Smooth muscle cell (in vitro differentiated cells): ENCODE data around the gene CDIPT. TPM values are rescaled to one million over a fixed set of nuclear protein-coding genes. Genes with fewer than 3 reads are reported as not detected.

Source experiments
- DNase-seq: peaks from one replicate; lab custom pipeline; 2025; ENCODE audit not compliant: unreplicated experiment; lab: John Stamatoyannopoulos, UW
- H2AFZ ChIP-seq: fragments of 200-600 bp; sonication (generic); 2 replicates; pipeline ENCODE4 v1.6.0; 2016; ENCODE audit warnings: antibody characterized with exemption, low read depth, mild to moderate bottlenecking
- H3F3A ChIP-seq: fragments of 200-600 bp; sonication (generic); 2 replicates; pipeline ENCODE4 v1.6.0; 2017; ENCODE audit warnings: antibody characterized with exemption, low read depth
- H3K27ac ChIP-seq: fragments of 200-600 bp; sonication (generic); 2 replicates; pipeline ENCODE4 v1.5.1; 2016; ENCODE audit warnings: low read depth, mild to moderate bottlenecking
- H3K27me3 ChIP-seq: fragments of 200-600 bp; sonication (generic); 2 replicates; pipeline ENCODE4 v1.6.1; 2016; ENCODE audit warnings: low read depth, mild to moderate bottlenecking
- H3K36me3 ChIP-seq: fragments of 200-600 bp; sonication (generic); 2 replicates; pipeline ENCODE4 v1.5.1; 2016; ENCODE audit warnings: low read depth
- H3K4me1 ChIP-seq: fragments of 200-600 bp; sonication (generic); 2 replicates; pipeline ENCODE4 v1.5.1; 2016; ENCODE audit warnings: low read depth
- H3K4me2 ChIP-seq: fragments of 200-600 bp; sonication (generic); 2 replicates; pipeline ENCODE4 v1.6.0; 2016; ENCODE audit warnings: mild to moderate bottlenecking
- H3K4me3 ChIP-seq: fragments of 200-600 bp; sonication (generic); 2 replicates; pipeline ENCODE4 v1.5.1; 2016; ENCODE audit warnings: mild to moderate bottlenecking
- H3K79me2 ChIP-seq: fragments of 200-600 bp; sonication (generic); 2 replicates; pipeline ENCODE4 v1.6.0; 2016; ENCODE audit warnings: low read depth, mild to moderate bottlenecking
- H3K9ac ChIP-seq: fragments of 200-600 bp; sonication (generic); 2 replicates; pipeline ENCODE4 v1.6.0; 2016; ENCODE audit warnings: low read depth
- H3K9me3 ChIP-seq: fragments of 200-600 bp; sonication (generic); replicated peaks from 2 replicates; pipeline ENCODE4 v1.5.1; 2016; ENCODE audit warnings: low read depth
- H4K20me1 ChIP-seq: fragments of 200-600 bp; sonication (generic); 2 replicates; pipeline ENCODE4 v1.6.0; 2016; ENCODE audit warnings: low read depth
- CTCF ChIP-seq: fragments of 200-600 bp; sonication (generic); IDR thresholded peaks from 2 replicates; pipeline ENCODE4 v1.5.1; 2017; ENCODE audit warnings: borderline replicate concordance, mild to moderate bottlenecking, antibody characterized with exemption; ENCODE audit not compliant: insufficient read depth, poor library complexity, severe bottlenecking
- WGBS: methylation state at CpG from one replicate; pipeline ENCODE4 v1.1.7; 2016; ENCODE audit warnings: low lambda C conversion rate; 5-methylcytosine and 5-hydroxymethylcytosine counted together
- polyA plus RNA-seq: library from polyadenylated mRNA; unstranded; fragments of >200 nt; fragmentation: Nextera tagmentation; extraction: Ambion mirVana; gene quantifications from 2 replicates; pipeline ENCODE4 v1.2.1, GENCODE V29; 2016
- total RNA-seq: library from RNA; depleted of rRNA; stranded (reverse); fragments of >200 nt; gene quantifications from 2 replicates; pipeline ENCODE4 v1.2.3, GENCODE V29; 2014

CDIPT gene
- total and polyA plus RNA-seq, 2 experiments from 2014 or later, result 61.4 to 90.7 TPM

DNA sequence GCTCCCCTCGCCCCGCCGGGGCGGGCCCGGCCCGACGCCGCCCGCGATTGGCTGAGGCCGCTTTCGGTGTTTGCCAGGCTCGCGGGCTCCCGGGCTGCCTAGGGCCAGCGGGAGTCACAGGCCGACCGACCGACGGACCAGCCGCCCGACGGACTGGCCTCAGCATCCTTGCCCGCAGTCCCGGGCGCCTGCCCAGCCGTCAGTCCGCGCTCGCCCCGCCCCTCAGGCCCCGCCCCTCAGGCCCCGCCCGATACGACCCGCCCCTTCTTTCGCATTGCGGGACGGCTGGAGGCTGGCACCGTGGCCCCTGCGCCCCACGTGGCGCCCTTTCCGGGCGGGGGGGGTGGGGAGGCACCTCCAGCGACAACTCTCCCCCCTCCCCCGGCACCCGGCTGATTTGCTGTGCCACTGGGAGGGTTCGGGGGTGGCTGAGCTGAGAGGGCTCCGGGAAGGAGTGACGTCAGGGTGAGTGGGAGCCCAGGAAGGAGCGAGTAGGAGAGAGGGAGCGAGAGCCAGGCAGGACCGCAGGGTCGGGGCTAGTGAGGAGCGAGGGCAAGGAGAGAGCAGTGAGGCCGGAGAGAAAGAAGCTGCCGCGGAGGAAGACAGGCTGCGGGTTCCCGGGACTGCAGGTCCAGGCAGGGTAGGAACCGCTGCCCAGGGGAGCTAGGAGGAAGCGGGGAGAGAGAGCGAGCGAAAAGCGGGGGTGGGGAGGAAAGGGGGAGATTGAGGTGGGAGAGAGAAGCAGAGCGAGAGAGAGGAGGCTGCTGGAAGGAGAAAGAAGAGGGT lies 37.3 kb upstream of the CDIPT start, which contains the start of gene ASPHD1:
Gene ASPHD1 (plus strand): TSS at position 387 of the 786 bp plus-strand sequence. CDS start 484 bp downstream, outside the sequence.
- no peaks in the 10 kb centered on the region for H3K9me3 ChIP-seq
- TF ChIP-seq CTCF, result no peak
- WGBS, result 3% methylated on average over 33 of the region's 67 CpGs
- H3K36me3 ChIP-seq, result no peaks in the 10 kb centered on the region
- H3K4me3 ChIP-seq, result peak within 1 kb of the TSS; percentile 85
- peak; percentile 97 for DNase-seq
- peak within 1 kb of the TSS; percentile 80 for H2AFZ ChIP-seq
- H3K4me2 ChIP-seq, result peak within 1 kb of the TSS; percentile 99
- H3K9ac ChIP-seq, result peak within 1 kb of the TSS; percentile 68
- H3K27ac ChIP-seq, result peak within 1 kb of the TSS; percentile 85
- peaks cover 3% of the 10 kb centered on the region for H4K20me1 ChIP-seq
- H3F3A ChIP-seq, result no peaks in the 10 kb centered on the region
- no peaks in the 10 kb centered on the region for H3K27me3 ChIP-seq
- H3K79me2 ChIP-seq, result peaks cover 23% of the 10 kb centered on the region
- H3K4me1 ChIP-seq, result no peaks in the 10 kb centered on the region

DNA sequence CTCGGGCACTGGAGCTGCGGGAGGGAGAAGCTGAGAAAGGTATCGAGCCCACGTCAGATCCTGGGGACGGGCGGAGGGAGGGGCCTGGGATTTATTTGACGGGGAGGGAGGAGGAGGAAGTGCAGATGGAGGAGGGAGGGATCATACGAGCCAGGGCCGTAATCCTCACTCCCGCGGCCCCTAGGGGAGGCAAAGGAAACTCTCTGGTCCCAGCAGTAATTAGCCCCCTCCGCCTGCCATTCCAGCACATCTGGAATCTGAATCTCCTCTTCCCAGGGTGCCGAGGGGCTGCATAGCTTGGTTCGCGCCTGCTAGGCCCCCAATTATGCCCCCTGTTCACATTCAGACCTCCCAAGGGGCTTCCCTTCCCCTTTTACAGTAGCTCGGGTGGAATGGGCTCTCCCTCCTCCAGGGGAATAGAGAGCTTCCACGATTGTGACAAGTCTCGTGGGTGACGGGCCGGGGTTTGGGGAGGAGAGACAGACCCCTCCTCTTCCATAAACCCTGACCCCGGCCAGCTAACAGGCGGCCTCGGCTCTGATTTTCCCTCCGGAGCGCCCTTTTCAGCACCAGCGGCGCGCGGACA lies 36.6 kb upstream of the CDIPT start, which contains the start of gene SEZ6L2:
Gene SEZ6L2 (minus strand): TSS at position 35 of the 586 bp plus-strand sequence. CDS start 531 bp downstream, outside the sequence.
- Histone ChIP-seq H4K20me1 (peaks cover 3% of the 10 kb centered on the region), H3F3A (no peaks in the 10 kb centered on the region), H3K9me3 (no peaks in the 10 kb centered on the region), H3K4me1 (no peaks in the 10 kb centered on the region), H3K9ac (peak within 1 kb of the TSS; percentile 68), H3K36me3 (no peaks in the 10 kb centered on the region), H3K79me2 (peaks cover 23% of the 10 kb centered on the region), H3K27ac (peak within 1 kb of the TSS; percentile 85), H3K4me3 (peak within 1 kb of the TSS; percentile 85), H3K4me2 (peak within 1 kb of the TSS; percentile 99), H3K27me3 (no peaks in the 10 kb centered on the region), H2AFZ (peak within 1 kb of the TSS; percentile 80)
- WGBS, result under 1% methylated on average over 26 of the region's 29 CpGs
- TF ChIP-seq CTCF, result peak; percentile 22
- DNase-seq, result peak; percentile 85

GRCh38 chr16:29898804-29899515 lies 35.9 kb upstream of the CDIPT start:
- Histone ChIP-seq H4K20me1 (peaks cover 3% of the 10 kb centered on the region), H3K79me2 (peaks cover 21% of the 10 kb centered on the region), H3K4me2 (peak overlapping the region; percentile 99), H3K4me1 (no peaks in the 10 kb centered on the region), H3K27me3 (no peaks in the 10 kb centered on the region), H3K36me3 (no peaks in the 10 kb centered on the region), H3F3A (no peaks in the 10 kb centered on the region), H3K9ac (peak overlapping the region; percentile 68), H3K4me3 (peak overlapping the region; percentile 85), H3K9me3 (no peaks in the 10 kb centered on the region), H3K27ac (peak overlapping the region; percentile 75), H2AFZ (no peak overlapping the region)
- 2% methylated on average over 21 of the region's 25 CpGs for WGBS
- DNase-seq, result peak; percentile 85
- TF ChIP-seq CTCF, result no peak
